Measurements from ENCODE around the gene MED25.

DNA sequence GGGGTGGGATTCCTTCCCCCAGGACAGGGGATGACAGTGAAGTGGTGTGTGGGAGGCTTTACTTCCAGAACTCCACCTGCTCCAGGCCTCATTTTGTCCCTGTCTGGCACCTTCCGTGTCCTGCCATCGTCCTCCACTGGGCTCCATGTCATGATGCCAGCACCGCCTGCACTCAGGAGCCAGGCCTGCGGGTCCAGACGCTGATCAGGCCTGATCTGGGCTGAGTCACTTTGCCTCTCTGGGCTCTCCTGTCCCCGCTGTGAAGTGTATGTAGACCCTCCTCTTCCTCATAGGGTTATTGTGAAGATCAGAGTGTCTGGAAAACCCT is 14.6 kb upstream of the MED25 start:
- TF ChIP-seq, protein P1, sequence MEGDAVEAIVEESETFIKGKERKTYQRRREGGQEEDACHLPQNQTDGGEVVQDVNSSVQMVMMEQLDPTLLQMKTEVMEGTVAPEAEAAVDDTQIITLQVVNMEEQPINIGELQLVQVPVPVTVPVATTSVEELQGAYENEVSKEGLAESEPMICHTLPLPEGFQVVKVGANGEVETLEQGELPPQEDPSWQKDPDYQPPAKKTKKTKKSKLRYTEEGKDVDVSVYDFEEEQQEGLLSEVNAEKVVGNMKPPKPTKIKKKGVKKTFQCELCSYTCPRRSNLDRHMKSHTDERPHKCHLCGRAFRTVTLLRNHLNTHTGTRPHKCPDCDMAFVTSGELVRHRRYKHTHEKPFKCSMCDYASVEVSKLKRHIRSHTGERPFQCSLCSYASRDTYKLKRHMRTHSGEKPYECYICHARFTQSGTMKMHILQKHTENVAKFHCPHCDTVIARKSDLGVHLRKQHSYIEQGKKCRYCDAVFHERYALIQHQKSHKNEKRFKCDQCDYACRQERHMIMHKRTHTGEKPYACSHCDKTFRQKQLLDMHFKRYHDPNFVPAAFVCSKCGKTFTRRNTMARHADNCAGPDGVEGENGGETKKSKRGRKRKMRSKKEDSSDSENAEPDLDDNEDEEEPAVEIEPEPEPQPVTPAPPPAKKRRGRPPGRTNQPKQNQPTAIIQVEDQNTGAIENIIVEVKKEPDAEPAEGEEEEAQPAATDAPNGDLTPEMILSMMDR (IDR thresholded peaks at IDR 0.05; ENCODE audit: low read depth, low read length) = no peak
- TF ChIP-seq POLR2A (IDR thresholded peaks at IDR 0.05; ENCODE audit: extremely low read depth, insufficient read length) (no peak), MYC (IDR thresholded peaks at IDR 0.05; ENCODE audit: low read depth, low read length) (no peak)
